HG03575 (cell line): ENCODE data around the gene DNAI1.

ENCODE experiments used
- ATAC-seq: cut with Tn5 transposase; IDR thresholded peaks from one replicate; pipeline ENCODE4 v1.9.1; 2021; ENCODE audit not compliant: unreplicated experiment, insufficient number of reproducible peaks, low FRiP score; ENCODE audit errors: extremely low read depth

Gene DNAI1

DNA sequence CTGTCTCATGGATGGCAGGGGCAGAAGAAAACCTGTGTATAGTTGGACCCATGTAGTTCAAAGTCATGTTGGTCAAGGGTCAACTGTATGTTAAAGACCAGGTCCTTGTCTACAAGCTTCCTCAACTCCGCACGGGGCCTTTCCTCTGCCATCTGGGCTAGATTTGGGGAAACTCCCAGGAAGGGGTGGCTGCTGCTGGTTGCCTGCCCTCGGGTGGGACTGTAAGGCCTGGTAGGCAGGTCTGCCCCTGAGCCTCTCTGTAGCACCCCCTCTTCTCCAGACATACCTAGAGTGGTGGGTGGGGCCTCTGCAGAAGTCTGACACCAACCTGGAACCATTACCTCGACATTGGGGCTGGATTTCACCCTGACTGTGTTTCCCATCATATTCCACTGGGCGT, 49.0 kb downstream of the DNAI1 start:
- no peak for ATAC-seq

DNA sequence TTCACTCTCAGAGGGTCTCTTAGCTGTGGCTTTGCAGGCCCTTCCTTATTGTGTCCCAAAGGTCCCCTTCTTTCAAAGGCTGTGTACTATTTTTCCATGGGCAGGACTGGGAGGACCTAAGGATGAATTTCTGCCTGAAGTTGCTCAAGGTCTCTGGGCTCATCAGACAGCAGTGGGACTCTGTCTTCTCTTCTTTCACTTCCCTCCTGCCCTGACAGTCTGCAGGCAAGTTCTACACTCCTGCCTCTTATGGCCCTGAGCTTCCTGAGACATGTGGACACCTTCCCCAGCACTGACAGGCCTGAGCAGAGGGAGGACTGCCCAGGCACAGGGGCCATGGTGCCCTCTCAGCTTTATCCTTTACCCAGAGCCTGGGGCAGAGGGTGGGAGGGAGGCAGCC, 49.4 kb downstream of the DNAI1 start:
- ATAC-seq, result no peak

DNA sequence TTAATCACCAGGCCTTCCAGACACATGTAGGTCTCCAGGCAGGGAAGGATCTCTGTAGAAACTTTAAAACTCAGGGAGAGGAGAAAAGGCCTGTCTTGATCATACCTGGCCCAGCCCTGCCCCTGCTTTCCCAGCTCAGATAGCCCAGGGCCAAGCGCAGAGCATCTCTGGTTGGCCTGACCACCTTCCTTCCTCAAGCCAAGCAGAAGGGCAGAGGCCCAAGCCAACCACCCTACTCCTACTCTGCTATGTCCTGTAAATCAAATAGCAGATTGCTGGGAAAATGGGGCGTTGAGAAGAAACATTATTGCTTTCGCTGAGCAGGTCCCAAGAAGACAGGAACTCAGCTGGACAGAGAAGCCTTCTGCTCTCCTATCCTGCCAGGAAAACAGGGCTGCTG, 49.9 kb downstream of the DNAI1 start:
- no peak for ATAC-seq

DNA sequence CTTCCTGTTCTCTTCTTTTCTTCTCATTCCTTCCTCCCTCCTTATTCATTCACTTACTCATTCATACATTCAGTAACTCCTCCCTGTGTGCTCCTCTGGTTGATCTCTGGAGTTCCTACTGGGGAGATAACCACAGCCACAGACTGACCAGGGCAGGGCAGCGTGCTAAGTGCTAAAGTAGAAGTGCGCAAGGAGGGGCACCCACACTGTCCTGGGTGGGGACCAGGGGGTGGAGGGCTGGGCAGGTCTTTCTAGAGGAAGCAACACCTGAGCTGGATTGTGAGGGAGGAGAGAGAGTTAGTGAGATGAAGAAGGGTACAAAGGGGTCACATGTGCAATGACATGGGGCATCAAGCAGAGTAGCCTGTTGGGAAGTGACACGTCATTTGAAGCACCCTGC, 50.3 kb downstream of the DNAI1 start:
- ATAC-seq, result no peak

DNA sequence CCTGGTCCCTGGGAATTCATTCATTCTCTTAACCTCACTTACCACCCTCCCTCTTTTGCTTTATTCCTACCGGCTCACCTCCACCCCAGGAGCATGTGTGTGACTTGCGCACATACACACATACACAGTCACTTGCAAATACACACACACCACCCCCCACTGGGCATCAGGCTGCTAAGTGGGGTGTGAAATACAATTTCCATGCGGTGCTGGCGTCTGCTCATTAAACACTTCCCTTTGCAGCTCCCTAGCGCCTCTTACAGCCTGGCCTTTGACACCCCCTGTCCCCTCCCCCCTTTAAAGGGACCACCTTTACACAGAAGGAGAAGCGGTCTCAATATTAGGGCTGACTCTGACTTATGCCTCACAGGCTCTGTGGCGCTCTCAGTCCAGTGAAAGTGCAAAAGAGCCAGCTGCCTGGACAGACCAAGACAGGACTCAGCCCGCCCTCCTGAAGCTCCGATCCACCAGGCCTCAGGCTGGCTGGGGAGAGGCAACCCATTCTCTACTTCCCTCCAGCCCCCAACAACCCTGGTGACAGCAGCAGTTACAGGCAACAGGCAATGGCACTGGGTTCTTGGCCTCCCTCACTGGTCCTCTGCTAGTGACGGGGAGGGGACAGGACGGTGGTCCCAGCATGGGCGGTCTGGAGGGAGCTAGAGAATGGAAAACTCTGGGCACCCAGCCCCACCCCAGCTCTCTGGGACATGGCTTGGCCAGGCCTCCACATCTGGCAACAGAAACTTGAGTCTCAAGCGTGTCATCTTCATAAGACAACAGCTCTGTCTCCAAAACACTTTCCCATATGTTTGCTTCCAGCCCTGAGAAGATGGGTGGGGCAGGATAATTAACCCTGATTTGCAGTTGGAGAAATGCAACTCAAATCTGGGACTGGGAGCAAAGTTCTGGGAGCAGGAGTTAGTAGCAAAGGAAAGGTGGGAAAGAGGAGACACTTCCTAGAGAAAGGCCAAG, 52.2 kb downstream of the DNAI1 start:
- no peak for ATAC-seq

DNA sequence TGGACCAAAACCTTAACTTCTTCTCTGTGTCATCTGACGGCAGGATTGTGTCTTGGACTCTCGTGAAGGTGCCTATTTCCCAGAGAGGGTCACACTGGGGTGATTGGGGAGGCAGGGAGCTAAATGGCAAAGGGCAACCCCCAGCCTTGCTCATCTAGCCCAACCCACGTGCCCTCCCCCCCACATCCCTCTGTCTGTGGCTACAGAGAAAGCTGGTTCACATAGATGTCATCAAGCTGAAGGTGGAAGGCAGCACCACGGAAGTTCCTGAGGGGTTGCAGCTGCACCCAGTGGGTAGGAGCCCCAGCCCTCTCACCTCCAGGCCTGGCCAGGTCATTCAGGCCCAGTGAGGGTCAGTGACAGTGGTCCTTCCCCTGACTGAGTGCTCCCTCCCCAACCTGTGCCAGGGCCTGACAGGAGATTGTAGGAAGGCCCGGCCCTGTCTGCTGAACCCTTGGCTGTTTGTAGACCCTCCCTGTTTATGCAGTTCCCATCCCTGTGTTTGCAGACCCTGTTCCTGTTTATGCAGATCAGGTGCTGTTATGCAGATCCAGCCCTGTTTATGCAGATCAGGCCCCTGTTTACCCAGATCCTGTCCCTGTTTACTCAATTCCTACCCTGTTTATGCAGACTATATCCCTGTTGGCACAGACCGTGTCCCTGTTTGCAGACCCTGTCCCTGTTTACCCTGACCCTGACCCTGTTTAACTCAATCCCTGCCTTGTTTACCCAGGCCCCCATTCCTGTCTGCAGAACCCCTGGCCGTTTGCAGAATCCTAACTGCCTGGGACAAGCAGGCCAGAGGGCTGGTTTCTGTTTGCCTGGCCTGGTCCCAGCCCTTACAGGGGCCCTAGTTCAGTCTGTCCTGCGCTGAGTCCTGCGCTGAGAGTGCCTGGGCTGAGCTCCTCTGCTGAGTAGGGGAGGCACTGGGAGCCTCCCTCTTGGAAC, 53.8 kb downstream of the DNAI1 start:
- no peak for ATAC-seq

DNA sequence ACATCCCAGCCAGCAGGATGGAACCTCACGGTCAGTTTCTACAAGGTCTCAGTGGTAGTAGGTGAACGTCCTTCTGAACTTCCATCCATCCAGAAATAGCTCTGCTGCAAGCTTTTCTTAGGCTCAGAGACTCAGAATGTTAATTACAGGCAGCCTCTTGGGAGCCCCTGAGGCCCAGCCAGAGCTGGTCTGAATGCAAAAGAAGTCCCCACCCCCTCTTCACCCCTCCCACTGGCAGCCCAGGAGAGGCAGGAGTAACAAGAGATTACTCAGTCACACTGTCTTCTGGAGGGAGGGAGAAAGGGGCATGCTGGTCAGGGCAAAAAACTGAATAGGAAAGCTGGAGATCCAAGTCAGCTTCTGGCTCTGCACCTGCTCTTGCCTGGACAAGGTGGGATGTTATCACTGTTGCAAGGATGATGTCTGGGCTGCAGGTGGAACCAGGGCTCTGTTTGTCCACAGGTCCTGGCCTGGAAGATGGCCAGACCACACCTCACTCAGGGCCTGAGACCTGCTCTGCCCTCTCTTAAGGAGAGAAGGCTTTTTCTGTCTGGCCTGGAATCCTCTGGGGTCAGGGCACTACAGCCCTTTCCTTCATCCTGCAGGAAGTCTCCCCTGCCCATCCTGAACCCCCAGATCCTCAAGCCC, 55.1 kb downstream of the DNAI1 start:
- ATAC-seq, result no peak

DNA sequence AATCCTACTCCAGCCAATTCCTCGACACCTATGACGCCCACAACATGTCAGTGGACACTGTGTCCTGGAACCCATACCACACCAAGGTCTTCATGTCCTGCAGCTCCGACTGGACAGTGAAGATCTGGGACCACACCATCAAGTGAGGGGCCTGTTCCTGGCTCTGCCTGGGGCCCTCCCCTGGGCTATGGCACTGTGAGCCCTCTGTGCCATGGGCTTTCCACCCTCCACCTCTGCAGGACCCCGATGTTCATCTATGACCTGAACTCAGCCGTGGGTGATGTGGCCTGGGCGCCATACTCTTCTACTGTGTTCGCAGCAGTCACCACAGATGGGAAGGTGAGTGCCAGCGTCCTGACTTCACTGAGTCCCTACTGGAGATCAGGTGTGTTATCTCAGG, 55.8 kb downstream of the DNAI1 start:
- ATAC-seq, result no peak

DNA sequence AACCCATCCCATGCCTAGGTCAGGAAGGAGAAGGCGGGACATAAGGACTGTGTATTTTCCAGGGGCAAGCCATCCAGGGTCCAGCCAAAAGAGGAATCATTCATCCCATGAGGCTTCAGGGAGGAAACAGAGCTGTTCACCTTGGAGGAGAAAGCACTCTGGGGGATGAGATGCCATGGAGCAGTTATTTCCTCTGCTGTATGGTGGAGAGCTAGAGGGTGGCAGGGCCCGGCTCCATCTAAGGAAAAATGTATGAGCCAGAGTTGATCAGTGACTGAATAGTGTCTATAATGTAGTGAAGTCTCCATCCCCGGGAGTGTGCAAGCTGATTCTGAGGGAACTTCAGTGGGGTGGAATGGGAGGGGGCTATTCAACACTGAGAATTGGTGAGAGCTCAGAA, 56.2 kb downstream of the DNAI1 start:
- no peak for ATAC-seq

DNA sequence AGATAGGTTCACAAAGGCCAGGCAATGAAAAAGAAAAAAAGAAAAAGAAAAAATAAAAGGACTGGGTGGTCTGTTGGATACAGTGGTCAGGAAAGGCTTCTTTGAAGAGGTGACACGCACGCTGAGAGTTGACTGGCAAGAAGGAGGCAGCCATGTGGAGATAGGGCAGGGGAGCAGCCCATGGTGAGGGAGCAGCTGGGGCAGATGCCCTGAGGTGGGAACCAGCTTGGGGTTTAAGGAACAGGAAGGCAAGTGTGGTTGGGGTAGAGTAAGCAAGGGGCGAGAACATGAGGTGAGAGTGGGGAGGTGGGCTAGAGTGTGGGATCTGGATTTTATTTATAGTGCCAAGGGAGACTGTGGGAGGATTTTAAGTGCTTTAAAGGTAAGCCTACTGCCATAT, 57.4 kb downstream of the DNAI1 start:
- no peak for ATAC-seq

DNA sequence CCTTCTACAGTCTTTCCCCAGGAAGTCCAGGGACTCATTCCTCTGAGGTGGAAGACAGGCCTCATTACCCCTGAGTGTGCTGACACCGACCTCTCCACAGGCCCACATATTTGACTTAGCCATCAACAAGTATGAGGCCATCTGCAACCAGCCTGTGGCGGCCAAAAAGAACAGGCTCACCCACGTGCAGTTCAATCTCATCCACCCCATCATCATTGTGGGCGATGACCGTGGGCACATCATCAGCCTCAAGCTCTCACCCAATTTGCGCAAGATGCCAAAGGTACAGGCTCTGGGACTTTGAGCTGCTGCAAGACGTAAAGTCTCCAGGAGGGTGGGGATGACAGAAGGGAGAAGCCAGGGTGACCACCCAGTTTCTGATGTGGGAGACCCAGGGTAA, 58.6 kb downstream of the DNAI1 start:
- ATAC-seq, result no peak

DNA sequence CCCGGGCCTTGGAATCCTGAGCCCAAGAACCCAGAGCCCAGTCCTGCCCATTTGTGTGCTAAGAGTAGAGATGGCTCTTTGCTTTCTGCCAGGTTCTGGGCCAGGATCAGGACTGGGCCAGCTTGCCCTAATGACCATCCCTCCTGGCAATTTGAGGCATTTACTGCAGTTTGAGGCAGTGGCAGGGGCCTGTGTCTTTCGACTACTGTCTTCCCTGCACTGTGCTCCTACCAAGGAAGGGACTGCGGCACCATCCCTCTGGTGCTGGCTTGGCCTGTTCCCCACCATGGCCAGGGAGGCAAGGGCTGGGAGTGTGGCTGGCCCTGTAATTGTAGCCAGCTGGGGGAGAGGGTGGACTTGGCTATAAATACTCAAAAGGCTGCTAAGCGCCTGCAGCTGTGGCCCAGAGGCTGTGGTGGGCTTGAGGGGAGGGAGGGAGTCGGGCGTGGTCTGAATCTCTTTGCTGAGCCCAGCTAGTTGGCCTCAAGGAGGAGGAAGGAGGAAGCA, 59.6 kb downstream of the DNAI1 start:
- ATAC-seq, result no peak

DNA sequence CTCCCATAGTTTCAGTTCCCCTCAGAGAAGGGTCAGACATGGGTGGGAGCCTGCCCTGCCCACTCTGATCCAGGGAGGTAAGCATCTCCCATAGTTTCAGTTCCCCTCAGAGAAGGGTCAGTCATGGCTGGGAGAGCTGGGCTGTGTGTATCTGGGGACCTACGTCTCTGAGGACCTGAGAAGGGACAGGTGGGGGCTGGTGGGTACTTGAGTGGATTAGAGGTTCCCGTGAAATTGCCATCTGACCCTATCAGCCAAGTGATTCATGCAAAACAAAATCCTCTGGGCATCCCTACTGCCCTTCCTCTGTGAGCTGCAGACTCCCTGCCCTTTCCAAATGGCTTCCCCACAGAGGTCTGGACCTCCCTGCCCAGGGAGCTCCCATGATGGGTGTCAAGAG, 60.3 kb downstream of the DNAI1 start:
- no peak for ATAC-seq

DNA sequence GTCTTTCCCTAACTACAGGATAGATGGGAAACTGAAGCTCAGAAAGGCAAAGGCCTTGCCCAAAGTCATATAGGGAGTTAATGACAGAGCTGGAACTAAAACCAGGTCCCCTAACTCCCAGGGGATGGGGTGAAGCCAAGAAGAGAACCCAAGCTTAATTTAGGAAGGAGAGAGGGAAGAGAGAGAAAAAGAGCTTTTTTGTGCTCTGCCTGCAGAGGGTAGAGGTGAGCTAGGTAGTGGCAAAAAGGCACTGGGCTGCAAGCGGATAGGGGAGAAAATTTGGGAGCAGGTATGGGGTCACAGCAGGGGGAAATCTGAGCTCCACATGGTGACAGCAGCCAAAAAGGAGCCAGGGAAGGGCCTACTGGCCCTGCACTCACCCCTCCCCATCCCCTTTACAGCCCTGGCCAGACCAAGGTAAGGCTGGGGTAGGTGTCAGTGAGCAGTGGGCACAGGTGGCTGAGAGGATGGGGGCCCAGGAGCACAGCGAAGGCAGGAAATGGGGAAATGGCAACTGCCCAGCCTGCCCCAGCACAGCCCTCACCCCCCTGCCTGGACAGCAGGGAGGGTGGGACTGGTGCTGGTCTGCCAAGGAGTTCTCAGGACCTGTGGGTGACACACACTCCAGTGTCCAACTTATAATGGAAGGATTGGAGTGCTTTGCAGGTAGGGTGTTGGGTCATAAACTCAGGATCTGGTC, 60.9 kb downstream of the DNAI1 start:
- no peak for ATAC-seq

DNA sequence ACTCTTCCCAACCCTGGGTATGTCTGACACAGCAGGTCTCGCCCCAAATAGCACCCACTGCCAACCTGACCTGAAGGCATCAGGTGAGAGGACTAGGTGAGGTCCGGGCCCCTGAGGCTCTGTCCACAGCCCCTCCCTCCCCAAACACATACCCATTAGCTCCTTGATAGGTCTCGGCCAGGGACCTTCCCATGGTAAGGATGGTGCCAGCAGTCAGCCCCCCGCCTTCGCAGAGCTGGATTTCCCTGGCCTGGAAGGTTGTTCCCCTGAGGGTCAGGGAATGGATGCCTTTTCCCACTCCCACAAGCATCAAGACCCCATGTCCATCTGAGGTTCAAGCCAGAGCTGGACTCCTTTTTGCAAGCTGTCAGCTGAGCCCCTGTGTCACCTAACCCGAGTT, 61.5 kb downstream of the DNAI1 start:
- ATAC-seq, result no peak

DNA sequence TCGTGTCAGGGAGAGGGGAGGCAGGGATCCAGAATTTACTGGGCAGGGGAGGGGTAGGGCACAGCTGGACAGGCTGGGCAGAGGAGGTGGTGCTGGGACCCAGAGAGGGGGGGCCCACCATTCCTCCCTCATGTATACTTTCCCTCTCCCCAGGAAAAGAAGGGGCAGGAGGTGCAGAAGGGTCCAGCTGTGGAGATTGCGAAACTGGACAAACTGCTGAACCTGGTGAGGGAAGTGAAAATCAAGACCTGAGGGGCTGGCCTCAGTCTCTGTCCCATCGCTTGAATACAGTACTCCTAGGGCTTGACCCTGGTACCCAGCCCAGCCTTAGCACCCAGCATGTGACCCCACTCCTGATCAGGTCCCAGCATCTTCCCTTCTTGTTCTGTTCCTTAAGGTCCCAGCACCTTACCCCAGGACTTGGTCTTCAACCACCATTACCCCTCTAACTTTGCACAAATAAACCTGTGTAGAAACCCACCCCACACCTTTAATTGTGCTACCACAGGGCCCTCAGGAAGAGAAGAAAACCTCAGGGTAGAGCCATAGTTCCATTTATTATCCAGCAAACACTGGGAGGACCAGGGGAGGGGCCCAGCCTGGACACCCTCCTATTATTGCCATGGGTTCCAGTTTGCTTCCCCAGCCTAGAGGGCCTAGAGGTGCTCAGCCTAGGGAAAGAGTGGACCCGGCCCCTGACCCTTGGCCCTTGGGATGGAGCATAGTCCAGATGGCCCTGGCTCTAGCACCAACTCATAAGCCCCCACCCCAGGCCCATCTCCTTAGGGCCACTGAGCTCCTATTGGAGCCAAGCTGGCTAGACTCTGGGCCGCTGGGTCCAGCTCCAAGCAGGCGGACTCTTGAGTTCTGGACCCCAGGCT, 62.1 kb downstream of the DNAI1 start:
- ATAC-seq, result no peak

DNA sequence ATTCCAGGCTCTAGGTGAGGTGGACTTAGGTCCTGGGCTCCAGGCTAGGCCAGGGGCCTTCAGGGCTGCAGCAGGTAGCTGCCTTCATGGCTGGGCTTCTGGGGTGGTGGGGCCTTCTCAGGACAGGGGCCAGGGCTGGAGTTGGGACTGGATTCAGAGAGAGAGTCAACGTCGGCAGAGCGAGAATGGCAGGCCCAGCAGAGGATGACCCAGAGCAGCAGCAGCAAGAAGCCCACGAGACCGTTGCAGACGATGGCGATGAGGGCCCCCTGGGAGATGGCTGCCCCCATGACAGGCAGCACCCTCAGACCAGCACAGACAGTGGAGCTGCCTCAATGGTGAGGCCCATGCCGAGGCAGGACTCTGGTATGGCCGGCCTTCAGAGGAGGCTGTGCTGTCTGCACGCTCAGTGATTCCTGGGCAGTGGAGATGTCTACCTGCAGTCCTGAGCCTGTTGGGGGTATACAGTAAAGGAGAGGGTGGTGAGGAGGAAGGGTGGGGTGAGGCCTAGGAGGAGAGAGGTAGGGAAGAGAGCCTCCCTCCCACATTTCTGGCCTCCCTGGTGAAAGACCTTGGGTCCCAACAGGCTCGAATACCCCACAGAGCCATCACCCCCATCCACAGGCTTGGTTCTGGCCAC, 62.9 kb downstream of the DNAI1 start:
- ATAC-seq, result no peak
